Endothelial cell of umbilical vein (primary cell): ENCODE measurements around the gene SSMEM1. TPM values are rescaled to one million over a fixed set of nuclear protein-coding genes. Genes with fewer than 3 reads are reported as not detected.

Source experiments
- BruUV-seq: library from RNA; stranded (reverse); fragments of 400-500 nt; replicated peaks from 2 replicates; lab custom pipeline; 2021; lab: Mats Ljungman, UMichigan
- CTCF ChIA-PET: fragments of 300-600, 350-600 bp; sonication (Branson Sonifier 250); formaldehyde crosslinking; loops from one replicate; lab custom pipeline; 2021; ENCODE audit warnings: antibody characterized with exemption, inconsistent platforms; lab: Charles Lee
- POLR2A ChIA-PET: fragments of 300-600, 350-600 bp; sonication (Branson Sonifier 250); formaldehyde crosslinking; loops from one replicate; lab custom pipeline; 2021; ENCODE audit warnings: antibody characterized with exemption, inconsistent platforms; lab: Charles Lee
- DNase-seq: peaks from one replicate; pipeline ENCODE4 v3.0.0-alpha.2; 2011; ENCODE audit warnings: low read depth, low spot score
- FAIRE-seq: peaks from 2 replicates; lab custom pipeline; 2011; peaks lifted over from hg19 to GRCh38; lab: Jason Lieb, UNC
- H2AFZ ChIP-seq: 2 replicates; pipeline ENCODE4 v1.6.0; 2012; ENCODE audit warnings: low read depth, low read length, control low read depth, inconsistent platforms
- H3K27ac ChIP-seq: 2 replicates; pipeline ENCODE4 v1.5.1; 2011; ENCODE audit warnings: low read depth, mild to moderate bottlenecking, control low read depth, low read length, moderate library complexity; ENCODE audit not compliant: insufficient read depth
- H3K27me3 ChIP-seq, 2 experiments: 2 replicates each; pipeline versions ENCODE4 v1.6.0 to v1.6.1; 2011; ENCODE audit warnings: low read length in 2 of 2, mixed read lengths in 1 of 2; ENCODE audit not compliant: control insufficient read depth in 2 of 2, insufficient read depth in 2 of 2
- H3K36me3 ChIP-seq, 2 experiments: 2 replicates in 1 of 2; 3 replicates in 1 of 2; pipeline ENCODE4 v1.5.1; 2011; ENCODE audit warnings: low read length in 2 of 2, mild to moderate bottlenecking in 1 of 2, moderate library complexity in 1 of 2; ENCODE audit not compliant: control insufficient read depth in 2 of 2, insufficient read depth in 2 of 2; ENCODE audit errors: extremely low read depth in 1 of 2
- H3K4me1 ChIP-seq: 3 replicates; pipeline ENCODE4 v1.5.1; 2011; ENCODE audit warnings: mild to moderate bottlenecking, low read length; ENCODE audit not compliant: control insufficient read depth, insufficient read depth; ENCODE audit errors: extremely low read depth
- H3K4me2 ChIP-seq: 2 replicates; pipeline ENCODE4 v1.6.1; 2011; ENCODE audit warnings: low read length, control low read depth, mixed read lengths; ENCODE audit not compliant: insufficient read depth
- H3K4me3 ChIP-seq, 3 experiments: fragments of 200-600 bp in 1 of 3; sonication (generic), shearing (Covaris generic) in 1 of 3; replicated peaks in 1 of 3; 2 replicates each; pipeline ENCODE4 v1.5.1; 2011 to 2016; ENCODE audit warnings: control low read depth in 3 of 3, low read length in 3 of 3, mild to moderate bottlenecking in 2 of 3, inconsistent platforms in 1 of 3, low read depth in 1 of 3, moderate library complexity in 1 of 3; ENCODE audit not compliant: insufficient read depth in 1 of 3
- H3K79me2 ChIP-seq: 2 replicates; pipeline ENCODE4 v1.6.0; 2012; ENCODE audit warnings: low read length, inconsistent platforms; ENCODE audit not compliant: control insufficient read depth, insufficient read depth
- H3K9ac ChIP-seq: replicated peaks from 2 replicates; pipeline ENCODE3; 2011; ENCODE audit warnings: low read length, control low read depth; ENCODE audit not compliant: insufficient read depth; ENCODE audit errors: extremely low read depth
- H3K9me1 ChIP-seq: replicated peaks from 3 replicates; pipeline ENCODE4 v1.6.0; 2011; ENCODE audit warnings: mild to moderate bottlenecking, low read length; ENCODE audit not compliant: control insufficient read depth, insufficient read depth; ENCODE audit errors: extremely low read depth
- H3K9me3 ChIP-seq: replicated peaks from 2 replicates; pipeline ENCODE4 v1.5.1; 2012; ENCODE audit warnings: low read length, inconsistent platforms; ENCODE audit not compliant: control insufficient read depth, insufficient read depth
- H4K20me1 ChIP-seq: replicated peaks from 2 replicates; pipeline ENCODE3; 2011; ENCODE audit warnings: mild to moderate bottlenecking, low read length; ENCODE audit not compliant: control insufficient read depth, insufficient read depth; ENCODE audit errors: extremely low read depth
- CTCF ChIP-seq, 2 donors: IDR thresholded peaks; 1 replicate in 1 of 2; 2 replicates in 1 of 2; pipeline ENCODE4 v1.5.1; 2011; ENCODE audit warnings: low read length in 2 of 2, mild to moderate bottlenecking in 2 of 2, moderate library complexity in 2 of 2, control low read depth in 1 of 2, inconsistent platforms in 1 of 2, low read depth in 1 of 2; ENCODE audit not compliant: insufficient read depth in 1 of 2; ENCODE audit errors: extremely low read depth in 1 of 2
- EZH2 ChIP-seq: IDR thresholded peaks from 2 replicates; pipeline ENCODE4 v1.6.1; 2012; ENCODE audit warnings: borderline replicate concordance, low read depth, mild to moderate bottlenecking, moderate library complexity, low read length, inconsistent platforms; ENCODE audit not compliant: severe bottlenecking
- FOS ChIP-seq: IDR thresholded peaks from 2 replicates; pipeline ENCODE4 v1.6.1; 2011; ENCODE audit warnings: mild to moderate bottlenecking, low read length, moderate library complexity, borderline replicate concordance; ENCODE audit not compliant: insufficient read depth
- GATA2 ChIP-seq: IDR thresholded peaks from 2 replicates; pipeline ENCODE4 v1.7.0; 2011; ENCODE audit warnings: low read depth, mild to moderate bottlenecking, moderate library complexity, mixed read lengths, low read length; ENCODE audit not compliant: insufficient read length, insufficient read depth
- JUN ChIP-seq: IDR thresholded peaks from 2 replicates; pipeline ENCODE4 v1.6.1; 2011; ENCODE audit warnings: borderline replicate concordance, low read depth; ENCODE audit not compliant: insufficient read length, insufficient read depth
- MAX ChIP-seq: IDR thresholded peaks from 2 replicates; pipeline ENCODE4 v1.6.1; 2011; ENCODE audit not compliant: insufficient read depth, insufficient read length
- MYC ChIP-seq: IDR thresholded peaks from one replicate; pipeline ENCODE4 v1.6.1; 2011; ENCODE audit warnings: mild to moderate bottlenecking, low read depth, low read length
- POLR2A ChIP-seq: IDR thresholded peaks from 2 replicates; pipeline ENCODE4 v1.6.1; 2012; ENCODE audit warnings: low read depth, mild to moderate bottlenecking, control low read depth, low read length
- POLR2AphosphoS5 ChIP-seq: IDR thresholded peaks from 2 replicates; pipeline ENCODE4 v1.6.1; 2012; ENCODE audit warnings: low read depth, mild to moderate bottlenecking, control low read depth, low read length, moderate library complexity; ENCODE audit not compliant: insufficient read depth
- dilution Hi-C: fragments of 300-500 bp; cut with MboI; formaldehyde crosslinking; loops from one replicate; pipeline ENCODE4 v1.15.0; 2019; ENCODE audit warnings: low sequenced_read_pairs; ENCODE audit not compliant: extremely low pct_ligation_motif_present
- intact Hi-C: fragments of 100-400 bp; cut with micrococcal nuclease; formaldehyde crosslinking; loops from one replicate; pipeline ENCODE4 v1.10.0; 2022
- polyA plus RNA-seq, 4 experiments: library from polyadenylated mRNA; depleted of rRNA in 3 of 4; stranded (reverse) in 3 of 4; unstranded in 1 of 4; fragments of >200 nt; gene quantifications; 2 replicates each; pipeline versions ENCODE4 v1.2.1 to v1.2.3, GENCODE V29; 2011 to 2012; ENCODE audit warnings: missing spikeins in 1 of 4
- total RNA-seq: library from RNA; stranded (reverse); gene quantifications from 2 replicates; pipeline ENCODE4 v1.2.3, GENCODE V29; 2021

SSMEM1 gene
- total and polyA plus RNA-seq, 2 donors (not counting 3 experiments of a cell fraction or from before 2014, with no cell fraction given): not detected

- no peaks in the 10 kb centered on the region for H3K27me3 ChIP-seq
- TF ChIP-seq POLR2AphosphoS5: no peak
- TF ChIP-seq EZH2: no peak
- TF ChIP-seq POLR2A: no peak
- no peak for TF ChIP-seq GATA2
- no peak for TF ChIP-seq FOS
- TF ChIP-seq MAX: no peak
- TF ChIP-seq MYC: no peak
- no peak for TF ChIP-seq JUN
- no peak for TF ChIP-seq CTCF (IDR thresholded peaks at IDR 0.05; ENCODE audit: extremely low read depth in 1 of 2, insufficient read depth in 1 of 2, low read depth in 1 of 2, low read length in 2 of 2)
- no peaks in the 10 kb centered on the region for H3K36me3 ChIP-seq
- no peak overlapping the region for H3K4me2 ChIP-seq
- DNase-seq (no peak), FAIRE-seq (no peak)
- H4K20me1 ChIP-seq: no peaks in the 10 kb centered on the region
- H3K4me1 ChIP-seq: peaks cover 10% of the 10 kb centered on the region
- no peaks in the 10 kb centered on the region for H3K9me1 ChIP-seq
- dilution Hi-C loops: no loop called here
- CTCF ChIA-PET: no interaction called here
- BruUV-seq: no TSS peak
- no peaks in the 10 kb centered on the region for H3K79me2 ChIP-seq
- no peak overlapping the region for H2AFZ ChIP-seq
- no peak overlapping the region for H3K27ac ChIP-seq
- no peaks in the 10 kb centered on the region for H3K9me3 ChIP-seq
- POLR2A ChIA-PET: no interaction called here
- H3K4me3 ChIP-seq: no peak overlapping the region
- intact Hi-C loops: no loop called here
- H3K9ac ChIP-seq: no peak overlapping the region
Measured at GRCh38 chr7:130189343-130189742, 18.3 kb upstream of the SSMEM1 start.
